Skeletal muscle tissue (tissue), 4 donors: Measurements from ENCODE around the gene GNMT. TPM values are rescaled to one million over a fixed set of nuclear protein-coding genes. Genes with fewer than 3 reads are reported as not detected.

ENCODE experiments used
- H3K27ac ChIP-seq: one replicate; pipeline ENCODE4 v1.7.0; 2013; ENCODE audit warnings: mild to moderate bottlenecking, low read depth, low read length, inconsistent platforms
- H3K27me3 ChIP-seq, 3 donors: one replicate each; pipeline ENCODE4 v1.7.0; 2013; ENCODE audit warnings: low read length in 3 of 3; ENCODE audit not compliant: control insufficient read depth in 3 of 3, insufficient read depth in 3 of 3
- H3K36me3 ChIP-seq, 3 donors: one replicate each; pipeline ENCODE4 v1.7.0; 2013; ENCODE audit warnings: low read length in 3 of 3; ENCODE audit not compliant: control insufficient read depth in 3 of 3, insufficient read depth in 3 of 3
- H3K4me1 ChIP-seq, 3 donors: one replicate each; pipeline ENCODE4 v1.7.0; 2013; ENCODE audit warnings: low read length in 3 of 3, mild to moderate bottlenecking in 3 of 3; ENCODE audit not compliant: control insufficient read depth in 3 of 3, insufficient read depth in 3 of 3
- H3K4me3 ChIP-seq, 3 donors: one replicate each; pipeline ENCODE4 v1.7.0; 2013; ENCODE audit warnings: low read length in 3 of 3
- H3K9ac ChIP-seq, 3 donors: one replicate each; pipeline ENCODE4 v1.7.0; 2013; ENCODE audit warnings: low read length in 3 of 3, mild to moderate bottlenecking in 3 of 3, moderate library complexity in 2 of 3, low read depth in 1 of 3
- H3K9me3 ChIP-seq, 3 donors: one replicate each; pipeline ENCODE4 v1.7.0; 2013; ENCODE audit warnings: low read length in 3 of 3; ENCODE audit not compliant: control insufficient read depth in 3 of 3
- total RNA-seq: library from RNA; depleted of rRNA; stranded (reverse); fragments of >200 nt; gene quantifications from one replicate; pipeline ENCODE4 v1.2.3, GENCODE V29; 2014
- donor health status: Osteomylitis.

The GNMT gene
- total RNA-seq: not detected

- Histone ChIP-seq H3K27me3 (no peaks in the 10 kb centered on the region), H3K4me1 (peaks cover 14 to 17% (median 15%) of the 10 kb centered on the region in 3 donors), H3K9me3 (no peaks in the 10 kb centered on the region), H3K36me3 (peaks cover 21 to 32% (median 31%) of the 10 kb centered on the region in 3 donors), H3K9ac (peak within 1 kb of the TSS; percentile 43 to 77 (median 62)), H3K27ac (no peak within 1 kb of the TSS), H3K4me3 (peak within 1 kb of the TSS; percentile 59 to 75 (median 74))
Measured at GRCh38 chr6:42960243-42961019, at the start of gene GNMT. Gene GNMT (plus strand): TSS chr6:42960754. CDS start chr6:42960768, 14 bp downstream.

GRCh38 chr6:42911171-42912021 is 49.2 kb upstream of the GNMT start:
- Histone ChIP-seq H3K4me1 (peaks cover 0 to 7% (median 0%) of the 10 kb centered on the region in 3 donors), H3K9me3 (no peaks in the 10 kb centered on the region), H3K9ac (no peak overlapping the region), H3K36me3 (no peaks in the 10 kb centered on the region), H3K4me3 (no peak overlapping the region), H3K27ac (no peak overlapping the region), H3K27me3 (peaks cover 8 to 14% (median 12%) of the 10 kb centered on the region in 3 donors)

GRCh38 chr6:42914546-42914945 is 46.0 kb upstream of the GNMT start:
- peaks cover 10 to 14% (median 12%) of the 10 kb centered on the region in 3 donors for H3K27me3 ChIP-seq
- no peak overlapping the region for H3K9ac ChIP-seq
- no peak overlapping the region for H3K4me3 ChIP-seq
- no peaks in the 10 kb centered on the region for H3K9me3 ChIP-seq
- H3K4me1 ChIP-seq: peaks cover 0 to 7% (median 0%) of the 10 kb centered on the region in 3 donors
- no peak overlapping the region for H3K27ac ChIP-seq
- H3K36me3 ChIP-seq: no peaks in the 10 kb centered on the region

- H3K9ac ChIP-seq: no peak within 1 kb of the TSS
- peaks cover 10 to 14% (median 12%) of the 10 kb centered on the region in 3 donors for H3K27me3 ChIP-seq
- H3K36me3 ChIP-seq: no peaks in the 10 kb centered on the region
- peaks cover 0 to 7% (median 0%) of the 10 kb centered on the region in 3 donors for H3K4me1 ChIP-seq
- no peak within 1 kb of the TSS for H3K4me3 ChIP-seq
- H3K9me3 ChIP-seq: no peaks in the 10 kb centered on the region
- H3K27ac ChIP-seq: no peak within 1 kb of the TSS
Measured at GRCh38 chr6:42915732-42916131, 44.8 kb upstream of the GNMT start, which contains the start of gene PTCRA. Gene PTCRA (plus strand): TSS chr6:42916053. CDS start chr6:42916070, 17 bp downstream.

- H3K36me3 ChIP-seq: no peaks in the 10 kb centered on the region
- H3K9ac ChIP-seq: no peak overlapping the region
Measured at GRCh38 chr6:42916288-42916687, 44.3 kb upstream of the GNMT start.

GRCh38 chr6:42921801-42922200 is 38.8 kb upstream of the GNMT start:
- Histone ChIP-seq H3K9ac (no peak overlapping the region), H3K27ac (no peak overlapping the region), H3K36me3 (no peaks in the 10 kb centered on the region), H3K27me3 (peaks cover 0 to 8% (median 3%) of the 10 kb centered on the region in 3 donors), H3K4me3 (no peak overlapping the region), H3K9me3 (no peaks in the 10 kb centered on the region), H3K4me1 (no peaks in the 10 kb centered on the region)

More at GRCh38 chr6:42916288-42916687, 44.3 kb upstream of the GNMT start:
- Histone ChIP-seq H3K4me1 (peaks cover 0 to 4% (median 0%) of the 10 kb centered on the region in 3 donors), H3K27ac (no peak overlapping the region), H3K9me3 (no peaks in the 10 kb centered on the region), H3K4me3 (no peak overlapping the region), H3K27me3 (peaks cover 7 to 11% (median 10%) of the 10 kb centered on the region in 3 donors)

- no peaks in the 10 kb centered on the region for H3K9me3 ChIP-seq
- H3K4me3 ChIP-seq: no peak overlapping the region
- H3K27ac ChIP-seq: no peak overlapping the region
- no peak overlapping the region for H3K9ac ChIP-seq
- peaks cover 0 to 8% (median 3%) of the 10 kb centered on the region in 3 donors for H3K27me3 ChIP-seq
- H3K36me3 ChIP-seq: no peaks in the 10 kb centered on the region
- H3K4me1 ChIP-seq: peaks cover 0 to 4% (median 0%) of the 10 kb centered on the region in 3 donors
Measured at GRCh38 chr6:42923666-42924065, 36.9 kb upstream of the GNMT start.

GRCh38 chr6:42925248-42925857 is 35.2 kb upstream of the GNMT start:
- Histone ChIP-seq H3K27ac (no peak overlapping the region), H3K27me3 (peaks cover 0 to 8% (median 3%) of the 10 kb centered on the region in 3 donors), H3K36me3 (no peaks in the 10 kb centered on the region), H3K9me3 (no peaks in the 10 kb centered on the region), H3K4me3 (no peak overlapping the region), H3K4me1 (peaks cover 9 to 13% (median 10%) of the 10 kb centered on the region in 3 donors), H3K9ac (no peak overlapping the region)

GRCh38 chr6:42928986-42929820 is 31.4 kb upstream of the GNMT start, which contains the start of gene CNPY3:
Gene CNPY3 (plus strand): TSS chr6:42929480. CDS start chr6:42929571, 91 bp downstream.
- Histone ChIP-seq H3K9me3 (no peaks in the 10 kb centered on the region), H3K27ac (peak within 1 kb of the TSS; percentile 86), H3K36me3 (peaks cover 0 to 3% (median 1%) of the 10 kb centered on the region in 3 donors), H3K4me3 (peak within 1 kb of the TSS; percentile 79 to 88 (median 87)), H3K9ac (peak within 1 kb of the TSS; percentile 63 to 88 (median 83)), H3K4me1 (peaks cover 12 to 20% (median 19%) of the 10 kb centered on the region in 3 donors), H3K27me3 (peaks cover 0 to 8% (median 3%) of the 10 kb centered on the region in 3 donors)
